ENCODE data around the gene TMEM87B. TPM values are rescaled to one million over a fixed set of nuclear protein-coding genes. Genes with fewer than 3 reads are reported as not detected.

Gene TMEM87B
- total RNA-seq, 1 experiment from 2014 or later: 20.2 TPM

DNA sequence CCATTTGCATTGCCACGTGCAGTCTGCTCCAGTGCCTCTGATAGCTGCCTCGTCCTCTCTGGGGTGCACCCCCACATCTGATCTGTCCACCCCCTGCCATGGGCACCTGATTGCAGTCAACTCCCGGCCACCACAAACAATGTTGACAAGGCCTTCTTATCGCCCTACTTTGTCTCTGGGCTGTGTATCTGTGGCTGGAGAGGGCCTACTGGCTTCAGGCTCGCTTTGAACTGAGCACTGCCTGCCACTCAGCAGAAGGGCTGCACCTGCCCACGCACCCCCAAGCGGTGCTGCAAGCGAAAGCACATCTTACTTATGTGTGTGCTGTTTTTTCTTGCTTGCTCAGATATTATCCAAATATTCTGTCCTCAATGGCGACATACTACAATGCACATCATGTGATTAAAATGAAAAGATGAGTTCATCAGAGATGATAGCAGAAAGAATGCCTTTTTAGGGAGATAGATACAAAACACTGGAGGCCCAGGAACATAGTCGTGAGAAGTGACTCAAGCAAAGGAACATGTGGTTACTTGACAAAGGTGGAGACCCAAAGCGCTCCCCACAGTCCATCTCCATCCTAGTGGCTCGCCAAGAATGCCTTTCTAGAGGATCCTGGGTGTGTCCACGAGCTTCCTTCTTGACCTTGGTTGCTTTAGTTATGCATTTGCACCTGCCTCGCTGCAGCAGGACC is 111.9 kb downstream of the TMEM87B start:
- no peak for DNase-seq (ENCODE audit: low spot score)

GRCh38 chr2:112168422-112169124 is 113.5 kb downstream of the TMEM87B start:
- DNase-seq (ENCODE audit: low spot score): no peak

Other genes starting within 250 kb of the TMEM87B start
- gene ANAPC1, start 171.1 kb upstream of the TMEM87B start, total RNA-seq (2014; rRNA removed; shearing (Covaris generic)): 36.4 and 44.8 TPM in 2 replicates
- 0.25 and 0.62 TPM in 2 replicates for gene MERTK, start 156.7 kb upstream of the TMEM87B start, total RNA-seq (2014; rRNA removed; shearing (Covaris generic))
- not detected in 2 replicates for gene FBLN7, start 83.1 kb downstream of the TMEM87B start, total RNA-seq (2014; rRNA removed; shearing (Covaris generic))
- gene ZC3H8, start 199.8 kb downstream of the TMEM87B start, total RNA-seq (2014; rRNA removed; shearing (Covaris generic)): 5.6 and 8.5 TPM in 2 replicates
- 0.92 and 5.0 TPM in 2 replicates for gene ZC3H6, start 220.3 kb downstream of the TMEM87B start, total RNA-seq (2014; rRNA removed; shearing (Covaris generic))